H1 (cell line): Measurements from ENCODE around the gene HDC. TPM values are rescaled to one million over a fixed set of nuclear protein-coding genes. Genes with fewer than 3 reads are reported as not detected.

Experiments used
- MAFK ChIP-seq: IDR thresholded peaks from 2 replicates; pipeline ENCODE4 v1.6.1; 2012; ENCODE audit warnings: low read depth, mild to moderate bottlenecking, improper control_type of control experiment, low read length
- PHF8 ChIP-seq: fragments of 200-600 bp; sonication (generic); conservative IDR thresholded peaks from 2 replicates; pipeline ENCODE4 v1.7.1; 2012; ENCODE audit warnings: low read depth, mild to moderate bottlenecking, inconsistent platforms, low read length, moderate library complexity
- YY1 ChIP-seq: IDR thresholded peaks from 2 replicates; pipeline ENCODE4 v1.6.1; 2011; ENCODE audit warnings: low read depth, mild to moderate bottlenecking, low read length
- polyA plus RNA-seq, 7 experiments: library from polyadenylated mRNA; depleted of rRNA in 3 of 7; stranded (reverse) in 5 of 7; unstranded in 2 of 7; fragments of >200 nt in 5 of 7; fragments of 200-250 nt in 2 of 7; gene quantifications; 1 replicate in 5 of 7; 2 replicates in 1 of 7; 4 replicates in 1 of 7; pipeline versions ENCODE4 v1.2.1 to v1.2.3, GENCODE V29; 2011 to 2013; ENCODE audit warnings: missing spikeins in 2 of 7, mixed read lengths in 2 of 7
- total RNA-seq: library from RNA; stranded (reverse); fragmentation: NEBNext Ultra II Directional; extraction: Animal tissue kit (Norgen Biotek cat#: 25700); gene quantifications from 2 replicates; pipeline ENCODE4 v1.2.1, GENCODE V29; 2021

HDC gene
- total and polyA plus RNA-seq, 2 of the 8 experiments (the other 6 are each of a cell fraction or from before 2014, with no cell fraction given): 0.20 to 0.22 TPM

GRCh38 chr15:50231761-50232160 lies 33.8 kb downstream of the HDC start (continued):
- no peak for TF ChIP-seq PHF8
- no peak for TF ChIP-seq MAFK
- TF ChIP-seq YY1: no peak
